ENCODE results near the gene NUBPL.
"Not testable (repeated sequence)": the region's sequence is repeated elsewhere in the genome, so short reads cannot be mapped to it uniquely, and the experiment has no call there.

NUBPL gene

GRCh38 chr14:31745741-31746140 is 184.5 kb downstream of the NUBPL start:
- DNase-seq (ENCODE audit: low read depth), result no peak

- no peak for DNase-seq (ENCODE audit: low read depth)
Measured at GRCh38 chr14:31746326-31746725, 185.1 kb downstream of the NUBPL start.

- no peak for DNase-seq (ENCODE audit: low read depth)
Measured at GRCh38 chr14:31749275-31749674, 188.1 kb downstream of the NUBPL start.

GRCh38 chr14:31751047-31751446 is 189.8 kb downstream of the NUBPL start:
- DNase-seq (ENCODE audit: low read depth), result not testable (repeated sequence)

GRCh38 chr14:31752867-31753661 is 191.9 kb downstream of the NUBPL start:
- DNase-seq (ENCODE audit: low read depth), result no peak

GRCh38 chr14:31758941-31759340 is 197.7 kb downstream of the NUBPL start:
- no peak for DNase-seq (ENCODE audit: low read depth)

GRCh38 chr14:31760277-31760676 is 199.1 kb downstream of the NUBPL start:
- DNase-seq (ENCODE audit: low read depth), result no peak

- DNase-seq (ENCODE audit: low read depth), result no peak
Measured at GRCh38 chr14:31761325-31761724, 200.1 kb downstream of the NUBPL start.

- no peak for DNase-seq (ENCODE audit: low read depth)
Measured at GRCh38 chr14:31763041-31763440, 201.8 kb downstream of the NUBPL start.

GRCh38 chr14:31766315-31766892 is 205.2 kb downstream of the NUBPL start:
- DNase-seq (ENCODE audit: low read depth), result no peak

GRCh38 chr14:31768355-31768754 is 207.2 kb downstream of the NUBPL start:
- no peak for DNase-seq (ENCODE audit: low read depth)

GRCh38 chr14:31770271-31770670 is 209.1 kb downstream of the NUBPL start:
- no peak for DNase-seq (ENCODE audit: low read depth)

- DNase-seq (ENCODE audit: low read depth), result no peak
Measured at GRCh38 chr14:31774567-31774966, 213.4 kb downstream of the NUBPL start.

- DNase-seq (ENCODE audit: low read depth), result no peak
Measured at GRCh38 chr14:31777312-31777711, 216.1 kb downstream of the NUBPL start.

- no peak for DNase-seq (ENCODE audit: low read depth)
Measured at GRCh38 chr14:31781578-31781977, 220.4 kb downstream of the NUBPL start.

- DNase-seq (ENCODE audit: low read depth), result no peak
Measured at GRCh38 chr14:31785574-31785973, 224.4 kb downstream of the NUBPL start.

GRCh38 chr14:31787377-31787776 is 226.2 kb downstream of the NUBPL start:
- no peak for DNase-seq (ENCODE audit: low read depth)

GRCh38 chr14:31788340-31788739 is 227.1 kb downstream of the NUBPL start:
- no peak for DNase-seq (ENCODE audit: low read depth)

GRCh38 chr14:31792726-31793125 is 231.5 kb downstream of the NUBPL start:
- no peak for DNase-seq (ENCODE audit: low read depth)

- DNase-seq (ENCODE audit: low read depth), result not testable (repeated sequence)
Measured at GRCh38 chr14:31797946-31798345, 236.7 kb downstream of the NUBPL start.

- no peak for DNase-seq (ENCODE audit: low read depth)
Measured at GRCh38 chr14:31802838-31803237, 241.6 kb downstream of the NUBPL start.

- no peak for DNase-seq (ENCODE audit: low read depth)
Measured at GRCh38 chr14:31806249-31806648, 245.0 kb downstream of the NUBPL start.

GRCh38 chr14:31811693-31812628 is 250.8 kb downstream of the NUBPL start:
- not testable (repeated sequence) for DNase-seq (ENCODE audit: low read depth)
